Measurements from ENCODE around the gene TUBB2A.
"Not testable (repeated sequence)": the region's sequence is repeated elsewhere in the genome, so short reads cannot be mapped to it uniquely, and the experiment has no call there.

DNA sequence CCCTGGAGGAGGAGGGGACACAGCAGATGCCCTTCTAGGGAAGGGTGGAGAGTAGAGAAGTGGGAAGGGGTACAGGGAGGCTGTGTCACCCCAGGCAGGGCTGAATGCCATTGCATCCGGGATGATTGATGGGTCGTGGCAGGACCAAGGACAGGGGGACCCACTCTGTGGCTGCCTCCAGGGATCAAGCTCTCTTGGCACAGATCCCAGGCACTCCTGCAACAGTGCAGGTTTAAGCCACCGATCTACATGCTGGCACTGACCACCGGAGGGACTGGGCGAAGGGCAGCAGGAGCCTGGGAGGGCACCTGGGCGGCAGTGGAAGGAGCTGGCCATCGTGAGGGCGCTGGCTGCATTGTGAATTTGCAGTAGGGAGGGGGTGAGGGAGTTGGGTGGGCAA lies 22.6 kb upstream of the TUBB2A start:
- TF ChIP-seq, protein P1, sequence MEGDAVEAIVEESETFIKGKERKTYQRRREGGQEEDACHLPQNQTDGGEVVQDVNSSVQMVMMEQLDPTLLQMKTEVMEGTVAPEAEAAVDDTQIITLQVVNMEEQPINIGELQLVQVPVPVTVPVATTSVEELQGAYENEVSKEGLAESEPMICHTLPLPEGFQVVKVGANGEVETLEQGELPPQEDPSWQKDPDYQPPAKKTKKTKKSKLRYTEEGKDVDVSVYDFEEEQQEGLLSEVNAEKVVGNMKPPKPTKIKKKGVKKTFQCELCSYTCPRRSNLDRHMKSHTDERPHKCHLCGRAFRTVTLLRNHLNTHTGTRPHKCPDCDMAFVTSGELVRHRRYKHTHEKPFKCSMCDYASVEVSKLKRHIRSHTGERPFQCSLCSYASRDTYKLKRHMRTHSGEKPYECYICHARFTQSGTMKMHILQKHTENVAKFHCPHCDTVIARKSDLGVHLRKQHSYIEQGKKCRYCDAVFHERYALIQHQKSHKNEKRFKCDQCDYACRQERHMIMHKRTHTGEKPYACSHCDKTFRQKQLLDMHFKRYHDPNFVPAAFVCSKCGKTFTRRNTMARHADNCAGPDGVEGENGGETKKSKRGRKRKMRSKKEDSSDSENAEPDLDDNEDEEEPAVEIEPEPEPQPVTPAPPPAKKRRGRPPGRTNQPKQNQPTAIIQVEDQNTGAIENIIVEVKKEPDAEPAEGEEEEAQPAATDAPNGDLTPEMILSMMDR (conservative IDR thresholded peaks at IDR 0.05; ENCODE audit: low read length) = not testable (repeated sequence)
- TF ChIP-seq EZH2phosphoT487 (IDR thresholded peaks at IDR 0.05; ENCODE audit: borderline replicate concordance, low read depth, low read length) = not testable (repeated sequence)

Measured in OCI-LY7 (cell line).